Fibroblast of lung (primary cell): Measurements from ENCODE around the gene TMEM120A. TPM values are rescaled to one million over a fixed set of nuclear protein-coding genes. Genes with fewer than 3 reads are reported as not detected.

Experiments used
- DNase-seq, 2 donors: peaks; one replicate each; pipeline versions ENCODE4 v3.0.0 to v3.0.0-alpha.2; 2010; ENCODE audit warnings: low read depth in 2 of 2
- H2AFZ ChIP-seq: 2 replicates; pipeline ENCODE4 v1.5.1; 2012; ENCODE audit warnings: low read length, control low read depth, inconsistent platforms
- H3K27ac ChIP-seq: 2 replicates; pipeline ENCODE4 v1.5.1; 2011; ENCODE audit warnings: low read length, control low read depth; ENCODE audit not compliant: insufficient read depth
- H3K27me3 ChIP-seq: 2 replicates; pipeline ENCODE4 v1.5.1; 2011; ENCODE audit warnings: mild to moderate bottlenecking, low read length; ENCODE audit not compliant: control insufficient read depth, insufficient read depth
- H3K36me3 ChIP-seq: 2 replicates; pipeline ENCODE4 v1.5.1; 2011; ENCODE audit warnings: low read length; ENCODE audit not compliant: control insufficient read depth, insufficient read depth
- H3K4me1 ChIP-seq: 2 replicates; pipeline ENCODE4 v1.5.1; 2011; ENCODE audit warnings: low read length; ENCODE audit not compliant: control insufficient read depth, insufficient read depth; ENCODE audit errors: extremely low read depth
- H3K4me2 ChIP-seq: 2 replicates; pipeline ENCODE4 v1.5.1; 2011; ENCODE audit warnings: low read length, control low read depth; ENCODE audit not compliant: insufficient read depth; ENCODE audit errors: extremely low read depth
- H3K4me3 ChIP-seq, 4 experiments: fragments of 200-600 bp in 1 of 4; sonication (generic) in 1 of 4; replicated peaks in 1 of 4; 2 replicates each; pipeline ENCODE4 v1.5.1; 2011 to 2016; ENCODE audit warnings: low read length in 4 of 4, low read depth in 3 of 4, mild to moderate bottlenecking in 3 of 4, control low read depth in 2 of 4, inconsistent platforms in 1 of 4, mixed read lengths in 1 of 4; ENCODE audit not compliant: insufficient read depth in 1 of 4; ENCODE audit errors: control extremely low read depth in 1 of 4
- H3K79me2 ChIP-seq: 2 replicates; pipeline ENCODE4 v1.5.1; 2012; ENCODE audit warnings: mild to moderate bottlenecking, low read length, inconsistent platforms; ENCODE audit not compliant: control insufficient read depth, insufficient read depth
- H3K9ac ChIP-seq: 2 replicates; pipeline ENCODE4 v1.5.1; 2011; ENCODE audit warnings: mild to moderate bottlenecking, low read length, control low read depth; ENCODE audit not compliant: insufficient read depth
- H3K9me3 ChIP-seq: 2 replicates; pipeline ENCODE4 v1.5.1; 2012; ENCODE audit warnings: low read depth, low read length; ENCODE audit not compliant: control insufficient read depth, insufficient read depth
- H4K20me1 ChIP-seq: 2 replicates; pipeline ENCODE4 v1.5.1; 2011; ENCODE audit warnings: low read length; ENCODE audit not compliant: control insufficient read depth, insufficient read depth; ENCODE audit errors: extremely low read depth
- EZH2 ChIP-seq: IDR thresholded peaks from 2 replicates; pipeline ENCODE4 v1.5.1; 2012; ENCODE audit warnings: low read length, control low read depth, mild to moderate bottlenecking; ENCODE audit errors: missing control alignments
- polyA plus RNA-seq, 2 donors: library from polyadenylated mRNA; depleted of rRNA in 1 of 2; stranded (reverse) in 1 of 2; unstranded in 1 of 2; fragments of >200 nt; gene quantifications; 2 replicates each; pipeline ENCODE4 v1.2.1, GENCODE V29; 2011 to 2012; ENCODE audit warnings: missing spikeins in 1 of 2
- total RNA-seq: library from RNA; depleted of rRNA; stranded (reverse); fragments of >200 nt; gene quantifications from 2 replicates; pipeline ENCODE4 v1.2.1, GENCODE V29; 2014
- TF ChIP-seq, protein P1 (sequence below), 2 donors: IDR thresholded peaks in 1 of 2; conservative IDR thresholded peaks in 1 of 2; 1 replicate in 1 of 2; 2 replicates in 1 of 2; pipeline ENCODE4 v1.5.1; 2011 to 2012; ENCODE audit warnings: low read length in 2 of 2, control low read depth in 1 of 2, inconsistent platforms in 1 of 2, low read depth in 1 of 2, mild to moderate bottlenecking in 1 of 2

Gene TMEM120A
- total and polyA plus RNA-seq, 2 donors (not counting 1 experiment from before 2014, with no cell fraction given), result 56.1 to 62.3 TPM

DNA sequence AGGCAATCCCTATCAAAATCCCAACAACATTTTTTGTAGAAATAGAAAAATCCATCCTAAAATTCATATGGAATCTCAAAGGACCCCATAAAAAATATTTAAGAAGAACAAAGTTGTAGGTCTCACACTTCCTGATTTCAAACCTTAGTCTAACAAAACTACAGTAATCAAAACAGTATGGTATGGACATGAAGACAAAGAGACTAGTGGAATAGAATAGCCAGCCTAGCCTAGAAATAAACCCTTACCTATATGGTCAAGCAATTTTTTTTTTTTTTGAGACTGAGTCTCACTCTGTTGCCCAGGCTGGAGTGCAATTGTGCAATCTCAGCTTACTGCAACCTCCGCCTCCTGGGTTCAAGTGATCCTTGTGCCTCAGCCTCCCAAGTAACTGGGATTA is 3.6 kb upstream of the TMEM120A start:
- no peak overlapping the region for H2AFZ ChIP-seq

GRCh38 chr7:75996476-75996875 is 2.1 kb upstream of the TMEM120A start:
- no peak overlapping the region for H2AFZ ChIP-seq
- no peak overlapping the region for H3K27ac ChIP-seq
- no peak overlapping the region for H3K4me2 ChIP-seq
- H3K27me3 ChIP-seq, result no peaks in the 10 kb centered on the region
- no peak for DNase-seq
- peaks cover 5% of the 10 kb centered on the region for H3K79me2 ChIP-seq
- H3K4me1 ChIP-seq, result peaks cover 11% of the 10 kb centered on the region
- TF ChIP-seq, protein P1, sequence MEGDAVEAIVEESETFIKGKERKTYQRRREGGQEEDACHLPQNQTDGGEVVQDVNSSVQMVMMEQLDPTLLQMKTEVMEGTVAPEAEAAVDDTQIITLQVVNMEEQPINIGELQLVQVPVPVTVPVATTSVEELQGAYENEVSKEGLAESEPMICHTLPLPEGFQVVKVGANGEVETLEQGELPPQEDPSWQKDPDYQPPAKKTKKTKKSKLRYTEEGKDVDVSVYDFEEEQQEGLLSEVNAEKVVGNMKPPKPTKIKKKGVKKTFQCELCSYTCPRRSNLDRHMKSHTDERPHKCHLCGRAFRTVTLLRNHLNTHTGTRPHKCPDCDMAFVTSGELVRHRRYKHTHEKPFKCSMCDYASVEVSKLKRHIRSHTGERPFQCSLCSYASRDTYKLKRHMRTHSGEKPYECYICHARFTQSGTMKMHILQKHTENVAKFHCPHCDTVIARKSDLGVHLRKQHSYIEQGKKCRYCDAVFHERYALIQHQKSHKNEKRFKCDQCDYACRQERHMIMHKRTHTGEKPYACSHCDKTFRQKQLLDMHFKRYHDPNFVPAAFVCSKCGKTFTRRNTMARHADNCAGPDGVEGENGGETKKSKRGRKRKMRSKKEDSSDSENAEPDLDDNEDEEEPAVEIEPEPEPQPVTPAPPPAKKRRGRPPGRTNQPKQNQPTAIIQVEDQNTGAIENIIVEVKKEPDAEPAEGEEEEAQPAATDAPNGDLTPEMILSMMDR (conservative IDR thresholded peaks at IDR 0.05 in 1 of 2, IDR thresholded peaks at IDR 0.05 in 1 of 2; ENCODE audit: low read depth in 1 of 2, low read length in 2 of 2), result no peak
- TF ChIP-seq EZH2, result no peak
- no peak overlapping the region for H3K4me3 ChIP-seq
- H3K9ac ChIP-seq, result no peak overlapping the region
- H3K9me3 ChIP-seq, result no peaks in the 10 kb centered on the region
- peaks cover 11% of the 10 kb centered on the region for H3K36me3 ChIP-seq
- no peaks in the 10 kb centered on the region for H4K20me1 ChIP-seq

More for the DNA sequence above, 3.6 kb upstream of the TMEM120A start:
- no peak overlapping the region for H3K4me2 ChIP-seq
- no peaks in the 10 kb centered on the region for H3K9me3 ChIP-seq
- H3K36me3 ChIP-seq, result peaks cover 10% of the 10 kb centered on the region
- peaks cover 5% of the 10 kb centered on the region for H3K79me2 ChIP-seq
- no peak overlapping the region for H3K27ac ChIP-seq
- H3K4me1 ChIP-seq, result peaks cover 11% of the 10 kb centered on the region
- H3K27me3 ChIP-seq, result no peaks in the 10 kb centered on the region
- DNase-seq, result no peak
- no peaks in the 10 kb centered on the region for H4K20me1 ChIP-seq
- H3K9ac ChIP-seq, result no peak overlapping the region
- TF ChIP-seq, protein P1 (conservative IDR thresholded peaks at IDR 0.05 in 1 of 2, IDR thresholded peaks at IDR 0.05 in 1 of 2; ENCODE audit: low read depth in 1 of 2, low read length in 2 of 2), result no peak
- no peak for TF ChIP-seq EZH2
- no peak overlapping the region for H3K4me3 ChIP-seq

- Histone ChIP-seq H3K9me3 (no peaks in the 10 kb centered on the region), H3K27me3 (no peaks in the 10 kb centered on the region), H3K79me2 (peaks cover 5% of the 10 kb centered on the region), H3K4me1 (peaks cover 11% of the 10 kb centered on the region), H3K9ac (no peak overlapping the region), H4K20me1 (no peaks in the 10 kb centered on the region), H2AFZ (no peak overlapping the region), H3K4me3 (no peak overlapping the region), H3K36me3 (peaks cover 11% of the 10 kb centered on the region), H3K27ac (no peak overlapping the region), H3K4me2 (no peak overlapping the region)
- TF ChIP-seq, protein P1 (conservative IDR thresholded peaks at IDR 0.05 in 1 of 2, IDR thresholded peaks at IDR 0.05 in 1 of 2; ENCODE audit: low read depth in 1 of 2, low read length in 2 of 2), result no peak
- no peak for TF ChIP-seq EZH2
- no peak for DNase-seq
Observed at GRCh38 chr7:75995996-75996395, 1.6 kb upstream of the TMEM120A start.
